Esophagus muscularis mucosa (tissue), 4 donors: ENCODE results near the gene PRSS3. TPM values are rescaled to one million over a fixed set of nuclear protein-coding genes. Genes with fewer than 3 reads are reported as not detected.
A peak's percentile ranks its signal among the peaks of the same experiment; 100 is the strongest.
"Not testable (repeated sequence)": the region's sequence is repeated elsewhere in the genome, so short reads cannot be mapped to it uniquely, and the experiment has no call there.

ENCODE experiments used
- DNase-seq: peaks from one replicate; pipeline ENCODE4 v3.0.0-alpha.2; 2017; ENCODE audit errors: extremely low spot score
- H3K27ac ChIP-seq, 4 donors: fragments of 200-600 bp; sonication (generic); replicated peaks in 1 of 4; 1 replicate in 3 of 4; 2 replicates in 1 of 4; pipeline ENCODE4 v1.5.1; 2016 to 2019; ENCODE audit warnings: mild to moderate bottlenecking in 1 of 4
- H3K27me3 ChIP-seq, 4 donors: fragments of 200-600 bp; sonication (generic); one replicate each; pipeline versions ENCODE4 v1.5.1 to v1.6.0; 2016 to 2019
- H3K36me3 ChIP-seq, 4 donors: fragments of 200-600 bp; sonication (generic); one replicate each; pipeline ENCODE4 v1.5.1; 2016 to 2019
- H3K4me1 ChIP-seq, 4 donors: fragments of 200-600 bp; sonication (generic); one replicate each; pipeline ENCODE4 v1.5.1; 2016 to 2019
- H3K4me3 ChIP-seq, 4 donors: fragments of 200-600 bp; sonication (generic); 1 replicate in 2 of 4; 2 replicates in 2 of 4; pipeline ENCODE4 v1.5.1; 2016 to 2019; ENCODE audit warnings: mild to moderate bottlenecking in 4 of 4, moderate library complexity in 1 of 4
- H3K9me3 ChIP-seq, 4 donors: fragments of 200-600 bp; sonication (generic); 1 replicate in 3 of 4; 2 replicates in 1 of 4; pipeline ENCODE4 v1.5.1; 2016 to 2019
- CTCF ChIP-seq, 3 experiments: fragments of 200-600 bp in 2 of 3; fragments of 450-650 bp in 1 of 3; sonication (generic) in 2 of 3; IDR thresholded peaks; one replicate each; pipeline ENCODE4 v1.5.1; 2017 to 2019; ENCODE audit warnings: antibody characterized with exemption in 3 of 3, mild to moderate bottlenecking in 2 of 3, moderate library complexity in 1 of 3
- EP300 ChIP-seq: sonication (generic); formaldehyde crosslinking; IDR thresholded peaks from one replicate; pipeline ENCODE4 v1.6.1; 2017; ENCODE audit warnings: antibody characterized with exemption
- POLR2A ChIP-seq: fragments of 450-650 bp; IDR thresholded peaks from one replicate; pipeline ENCODE4 v1.6.1; 2017; ENCODE audit warnings: antibody characterized with exemption, moderate library complexity, mild to moderate bottlenecking, low read depth
- POLR2AphosphoS5 ChIP-seq, 2 donors: sonication (generic); formaldehyde crosslinking; IDR thresholded peaks; one replicate each; pipeline ENCODE4 v1.6.1; 2017; ENCODE audit warnings: antibody characterized with exemption in 2 of 2
- WGBS: methylation state at CpG from one replicate; pipeline ENCODE4 v1.1.5; 2018; 5-methylcytosine and 5-hydroxymethylcytosine counted together
- intact Hi-C: fragments of 100-400 bp; cut with DNase I; formaldehyde crosslinking; loops from one replicate; pipeline ENCODE4 v1.15.1; 2023
- total RNA-seq, 4 donors: library from RNA; depleted of rRNA; stranded (reverse); fragments of >200 nt; gene quantifications; one replicate each; pipeline versions ENCODE4 v1.1.0 to v1.2.1, GENCODE V29; 2016

PRSS3 gene
- total RNA-seq, 4 donors from 2014 or later = 0.99 to 1.4 TPM; not detected in 2

- Histone ChIP-seq H3K4me1 (peaks cover 42 to 72% (median 67%) of the 10 kb centered on the region in 4 donors), H3K36me3 (no peaks in the 10 kb centered on the region), H3K9me3 (no peaks in the 10 kb centered on the region), H3K27me3 (no peaks in the 10 kb centered on the region), H3K27ac (peak overlapping the region in 3 of 4 donors; percentile 96 to 100 (median 98)), H3K4me3 (peak overlapping the region in 2 of 4 donors; percentile 91 to 93)
- no peak for DNase-seq
- 39% methylated on average over 4 of the region's 4 CpGs for WGBS
- TF ChIP-seq POLR2AphosphoS5 (IDR thresholded peaks at IDR 0.05) = no peak
- no peak for TF ChIP-seq POLR2A
- TF ChIP-seq EP300 = no peak
- no peak for TF ChIP-seq CTCF (IDR thresholded peaks at IDR 0.05)
- intact Hi-C loops = loop anchor here (10.0 kb wide), 1 partner anchor 95 kb away; no protein-coding TSS in a partner anchor
These were observed 24.9 kb downstream of the PRSS3 start for GRCh38 chr9:33820231-33820745.

- H3K36me3 ChIP-seq = peaks cover 0 to 4% (median 2%) of the 10 kb centered on the region in 4 donors
- peak overlapping the region in 2 of 4 donors; percentile 12 to 15 for H3K27ac ChIP-seq
- intact Hi-C loops = loop anchor here (10.0 kb wide), 1 partner anchor 91 kb away; no protein-coding TSS in a partner anchor
- WGBS = 57% methylated on average over 3 of the region's 3 CpGs
- peaks cover 34 to 65% (median 58%) of the 10 kb centered on the region in 4 donors for H3K4me1 ChIP-seq
- H3K9me3 ChIP-seq = no peaks in the 10 kb centered on the region
- H3K27me3 ChIP-seq = no peaks in the 10 kb centered on the region
- TF ChIP-seq EP300 (no peak), POLR2A (no peak), POLR2AphosphoS5 (IDR thresholded peaks at IDR 0.05) (no peak), CTCF (IDR thresholded peaks at IDR 0.05) (no peak)
- no peak overlapping the region for H3K4me3 ChIP-seq
- no peak for DNase-seq
These were observed 28.4 kb downstream of the PRSS3 start for GRCh38 chr9:33823801-33824200.

- not testable (repeated sequence) for H3K9me3 ChIP-seq, DNase-seq, H3K4me3 ChIP-seq, H3K36me3 ChIP-seq, H3K27me3 ChIP-seq, H3K27ac ChIP-seq
- intact Hi-C loops = loop anchor here (10.0 kb wide), 1 partner anchor 88 kb away; no protein-coding TSS in a partner anchor
- peaks cover 11 to 40% (median 34%) of the 10 kb centered on the region in 4 donors for H3K4me1 ChIP-seq
- WGBS = over 99% methylated on average over 11 of the region's 11 CpGs
These were observed 31.9 kb downstream of the PRSS3 start for GRCh38 chr9:33827285-33827684.

- not testable (repeated sequence) for H3K27me3 ChIP-seq, H3K4me3 ChIP-seq, H3K9me3 ChIP-seq, H3K27ac ChIP-seq, H3K36me3 ChIP-seq, DNase-seq
- 91% methylated on average over 17 of the region's 17 CpGs for whole genome bisulfite sequencing
- intact Hi-C loops = loop anchor here (10.0 kb wide), 1 partner anchor 85 kb away; no protein-coding TSS in a partner anchor
- H3K4me1 ChIP-seq = peaks cover 0 to 35% (median 31%) of the 10 kb centered on the region in 4 donors
These were observed 34.4 kb downstream of the PRSS3 start for GRCh38 chr9:33829641-33830230.

GRCh38 chr9:33835625-33836260 lies 40.4 kb downstream of the PRSS3 start:
- no peaks in the 10 kb centered on the region for H3K9me3 ChIP-seq
- peaks cover 28 to 78% (median 70%) of the 10 kb centered on the region in 4 donors for H3K4me1 ChIP-seq
- intact Hi-C loops = no loop called here
- H3K4me3 ChIP-seq = no peak overlapping the region
- H3K27ac ChIP-seq = peak overlapping the region; percentile 33 to 65 (median 44)
- DNase-seq = no peak
- 85% methylated on average over 11 of the region's 11 CpGs for WGBS
- no peak for TF ChIP-seq EP300
- TF ChIP-seq CTCF (IDR thresholded peaks at IDR 0.05) = no peak
- TF ChIP-seq POLR2A = no peak
- no peak for TF ChIP-seq POLR2AphosphoS5 (IDR thresholded peaks at IDR 0.05)
- H3K36me3 ChIP-seq = no peaks in the 10 kb centered on the region
- no peaks in the 10 kb centered on the region for H3K27me3 ChIP-seq
